NCI-H1092 (cell line): Measurements from ENCODE around the gene MIEF1.
A peak's percentile ranks its signal among the peaks of the same experiment; 100 is the strongest.
"Not testable (repeated sequence)": the region's sequence is repeated elsewhere in the genome, so short reads cannot be mapped to it uniquely, and the experiment has no call there.

Experiments
- DNase-seq: peaks from one replicate; lab custom pipeline; 2025; lab: John Stamatoyannopoulos, UW

The MIEF1 gene

GRCh38 chr22:39512026-39512425 lies 9.9 kb downstream of the MIEF1 start:
- DNase-seq, result no peak

DNA sequence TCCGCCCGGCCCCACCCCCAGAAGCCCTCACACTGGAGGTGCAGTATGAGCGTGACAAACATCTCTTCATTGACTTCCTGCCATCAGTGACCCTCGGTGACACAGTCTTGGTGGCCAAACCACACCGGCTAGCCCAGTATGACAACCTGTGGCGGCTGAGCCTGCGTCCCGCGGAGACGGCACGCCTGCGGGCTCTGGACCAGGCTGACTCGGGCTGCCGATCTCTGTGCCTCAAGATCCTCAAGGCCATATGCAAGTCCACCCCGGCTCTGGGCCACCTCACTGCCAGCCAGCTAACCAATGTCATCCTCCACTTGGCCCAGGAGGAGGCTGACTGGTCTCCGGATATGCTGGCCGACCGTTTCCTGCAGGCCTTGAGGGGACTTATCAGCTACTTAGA lies 11.7 kb downstream of the MIEF1 start:
- no peak for DNase-seq

GRCh38 chr22:39514373-39514973 lies 12.4 kb downstream of the MIEF1 start:
- DNase-seq, result no peak

DNA sequence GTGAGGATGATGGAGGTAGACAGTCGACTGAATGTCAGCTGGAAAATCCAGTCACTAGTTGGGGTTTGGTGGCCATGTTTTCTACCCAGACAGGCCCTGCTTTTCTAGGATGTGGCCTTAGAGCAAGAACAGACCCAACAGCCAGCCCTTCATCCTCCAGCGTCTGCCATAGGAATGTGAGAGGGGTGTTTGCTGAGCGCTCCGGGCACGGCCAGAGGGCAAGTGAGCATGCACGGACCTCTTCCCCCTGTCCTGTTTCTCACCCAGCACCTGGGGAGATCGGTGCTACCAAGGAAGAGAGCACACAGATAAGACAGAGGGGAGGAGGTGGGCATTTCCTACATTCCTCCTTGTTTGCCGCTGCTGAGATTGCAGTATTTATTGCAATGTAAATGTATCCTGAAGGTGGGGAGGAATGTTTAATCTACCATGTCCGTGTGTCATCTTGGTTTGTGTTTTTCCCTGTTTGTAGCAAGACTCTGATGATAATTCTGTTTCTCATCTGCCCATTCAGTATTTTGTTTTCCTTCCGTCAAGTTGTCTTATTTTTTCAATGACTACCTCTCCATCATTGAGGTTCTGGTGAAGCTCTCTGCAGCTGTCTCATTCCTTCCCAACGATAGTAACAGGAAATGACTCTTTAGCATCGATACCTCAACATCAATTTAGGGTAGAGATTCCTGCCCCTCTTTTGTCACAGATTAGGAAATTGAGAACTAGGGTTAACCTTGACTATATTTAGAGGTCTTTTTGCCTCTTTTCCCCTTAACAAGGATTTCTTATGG lies 13.4 kb downstream of the MIEF1 start:
- DNase-seq, result no peak

DNA sequence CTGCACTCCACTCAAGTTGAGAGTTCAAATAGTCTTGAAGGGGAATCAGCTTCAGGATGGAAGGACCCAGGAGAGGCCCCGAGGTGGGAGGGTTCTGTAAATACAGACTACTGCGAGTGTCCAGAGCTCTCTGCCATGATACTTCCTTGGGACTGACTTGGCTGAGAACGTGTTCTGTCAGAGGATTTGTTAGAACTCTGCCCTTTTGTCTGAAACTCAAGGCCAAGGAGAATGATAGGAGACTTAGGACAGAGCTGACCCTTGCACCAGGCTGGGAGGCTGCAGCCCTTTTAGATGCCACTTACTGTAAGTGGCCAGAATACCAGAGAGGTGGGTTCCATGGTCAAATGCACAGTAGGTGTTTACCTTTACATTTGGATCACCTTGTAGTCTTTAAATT lies 15.4 kb downstream of the MIEF1 start:
- no peak for DNase-seq

- DNase-seq, result no peak
Measured at GRCh38 chr22:39518144-39518786, 16.2 kb downstream of the MIEF1 start.

- DNase-seq, result no peak
Measured at GRCh38 chr22:39518996-39519680, 17.0 kb downstream of the MIEF1 start.

DNA sequence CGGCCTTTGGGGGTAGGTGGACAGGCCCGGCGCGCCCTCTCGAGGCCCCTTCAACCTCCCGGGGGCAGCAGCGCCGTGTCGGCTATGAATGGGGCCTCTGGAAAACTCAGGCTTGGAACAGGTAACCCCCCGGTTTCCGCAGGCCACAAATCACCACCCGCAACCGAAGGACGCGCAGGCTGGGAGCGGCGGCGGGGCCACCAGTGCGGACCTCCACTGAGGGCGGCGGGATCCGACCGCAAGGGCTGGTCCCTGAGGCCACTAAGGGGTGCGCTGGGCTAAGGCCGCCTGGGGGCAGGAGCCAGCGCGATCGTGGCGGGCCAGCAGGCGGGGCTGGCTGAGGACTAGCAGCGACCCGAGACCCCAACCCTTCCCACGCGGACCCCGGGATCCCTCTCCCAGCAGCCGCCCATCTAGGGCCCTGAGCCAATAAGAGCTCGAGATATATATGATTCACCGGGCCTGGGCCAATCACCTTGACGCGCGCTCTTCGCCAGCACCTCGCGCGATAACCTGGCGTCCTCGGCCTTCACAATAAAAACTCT lies 17.7 kb downstream of the MIEF1 start:
- DNase-seq, result peak; percentile 98

DNA sequence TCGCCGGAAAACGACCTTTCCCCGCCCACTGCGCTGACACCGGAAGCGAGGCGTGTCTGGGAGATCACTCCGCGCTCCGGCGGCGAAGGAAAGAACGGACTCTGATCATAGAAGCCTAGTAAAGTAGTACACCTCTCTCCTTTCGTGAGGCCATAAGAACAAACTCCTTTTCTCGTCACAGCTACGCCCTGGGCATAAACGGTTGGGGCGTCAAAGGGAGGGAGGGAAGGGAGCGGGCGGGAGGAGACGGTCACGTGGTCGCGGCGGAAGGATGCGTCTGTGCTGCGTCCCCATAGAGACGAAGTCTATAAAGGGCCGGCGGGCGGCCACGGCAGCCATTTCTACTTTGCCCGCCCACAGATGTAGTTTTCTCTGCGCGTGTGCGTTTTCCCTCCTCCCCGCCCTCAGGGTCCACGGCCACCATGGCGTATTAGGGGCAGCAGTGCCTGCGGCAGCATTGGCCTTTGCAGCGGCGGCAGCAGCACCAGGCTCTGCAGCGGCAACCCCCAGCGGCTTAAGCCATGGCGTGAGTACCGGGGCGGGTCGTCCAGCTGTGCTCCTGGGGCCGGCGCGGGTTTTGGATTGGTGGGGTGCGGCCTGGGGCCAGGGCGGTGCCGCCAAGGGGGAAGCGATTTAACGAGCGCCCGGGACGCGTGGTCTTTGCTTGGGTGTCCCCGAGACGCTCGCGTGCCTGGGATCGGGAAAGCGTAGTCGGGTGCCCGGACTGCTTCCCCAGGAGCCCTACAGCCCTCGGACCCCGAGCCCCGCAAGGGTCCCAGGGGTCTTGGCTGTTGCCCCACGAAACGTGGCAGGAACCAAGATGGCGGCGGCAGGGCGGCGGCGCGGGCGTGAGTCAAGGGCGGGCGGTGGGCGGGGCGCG lies 18.4 kb downstream of the MIEF1 start, which contains the start of gene ATF4:
ATF4 (plus strand) TSS at position 337 of the 880 bp plus-strand sequence. CDS start 884 bp downstream, outside the sequence.
- peak; percentile 85 for DNase-seq

DNA sequence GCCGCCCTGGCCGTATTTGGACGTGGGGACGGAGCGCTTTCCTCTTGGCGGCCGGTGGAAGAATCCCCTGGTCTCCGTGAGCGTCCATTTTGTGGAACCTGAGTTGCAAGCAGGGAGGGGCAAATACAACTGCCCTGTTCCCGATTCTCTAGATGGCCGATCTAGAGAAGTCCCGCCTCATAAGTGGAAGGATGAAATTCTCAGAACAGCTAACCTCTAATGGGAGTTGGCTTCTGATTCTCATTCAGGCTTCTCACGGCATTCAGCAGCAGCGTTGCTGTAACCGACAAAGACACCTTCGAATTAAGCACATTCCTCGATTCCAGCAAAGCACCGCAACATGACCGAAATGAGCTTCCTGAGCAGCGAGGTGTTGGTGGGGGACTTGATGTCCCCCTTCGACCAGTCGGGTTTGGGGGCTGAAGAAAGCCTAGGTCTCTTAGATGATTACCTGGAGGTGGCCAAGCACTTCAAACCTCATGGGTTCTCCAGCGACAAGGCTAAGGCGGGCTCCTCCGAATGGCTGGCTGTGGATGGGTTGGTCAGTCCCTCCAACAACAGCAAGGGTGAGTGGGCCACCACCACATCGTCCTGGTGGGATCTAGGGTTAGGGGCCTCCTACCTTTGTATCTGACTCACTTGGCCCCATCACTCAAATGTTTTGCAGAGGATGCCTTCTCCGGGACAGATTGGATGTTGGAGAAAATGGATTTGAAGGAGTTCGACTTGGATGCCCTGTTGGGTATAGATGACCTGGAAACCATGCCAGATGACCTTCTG lies 19.2 kb downstream of the MIEF1 start:
- not testable (repeated sequence) for DNase-seq

DNA sequence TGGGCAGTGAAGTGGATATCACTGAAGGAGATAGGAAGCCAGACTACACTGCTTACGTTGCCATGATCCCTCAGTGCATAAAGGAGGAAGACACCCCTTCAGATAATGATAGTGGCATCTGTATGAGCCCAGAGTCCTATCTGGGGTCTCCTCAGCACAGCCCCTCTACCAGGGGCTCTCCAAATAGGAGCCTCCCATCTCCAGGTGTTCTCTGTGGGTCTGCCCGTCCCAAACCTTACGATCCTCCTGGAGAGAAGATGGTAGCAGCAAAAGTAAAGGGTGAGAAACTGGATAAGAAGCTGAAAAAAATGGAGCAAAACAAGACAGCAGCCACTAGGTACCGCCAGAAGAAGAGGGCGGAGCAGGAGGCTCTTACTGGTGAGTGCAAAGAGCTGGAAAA lies 20.0 kb downstream of the MIEF1 start:
- DNase-seq, result not testable (repeated sequence)

- DNase-seq, result peak; percentile 64
Measured at GRCh38 chr22:39522567-39523300, 20.6 kb downstream of the MIEF1 start.

DNA sequence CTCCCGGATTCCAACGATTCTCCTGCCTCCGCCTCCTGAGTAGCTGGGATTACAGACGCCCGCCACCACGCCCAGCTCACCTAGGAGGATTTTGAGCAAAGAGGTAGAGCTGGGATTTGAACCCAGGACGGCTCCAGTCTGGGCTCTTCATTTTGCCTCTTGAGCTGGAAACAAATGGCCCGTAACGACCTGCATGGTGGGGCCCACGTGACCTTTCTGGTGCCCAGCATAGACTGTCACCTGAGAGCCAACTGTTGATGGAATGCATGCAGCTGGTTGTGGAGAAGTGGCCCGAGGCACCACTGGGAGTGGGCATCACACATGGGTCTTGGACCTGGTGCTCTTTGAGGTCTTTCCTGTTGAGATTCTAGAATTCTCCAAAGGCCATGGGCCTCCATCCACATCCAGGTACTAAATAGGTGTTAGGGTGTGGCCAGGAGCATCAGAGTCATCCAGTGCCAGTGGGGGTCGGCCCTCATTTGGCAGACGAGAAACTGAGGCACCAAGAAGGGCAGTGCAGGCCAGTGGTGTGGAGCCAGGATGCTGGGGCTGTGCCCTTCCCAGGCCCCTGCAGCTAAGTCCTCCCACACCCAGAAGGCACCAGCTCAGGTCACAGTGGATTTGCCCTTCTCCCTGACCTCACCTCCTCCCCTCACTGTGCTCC lies 22.1 kb downstream of the MIEF1 start:
- DNase-seq, result no peak

GRCh38 chr22:39524753-39525657 lies 22.9 kb downstream of the MIEF1 start:
- DNase-seq, result no peak

DNA sequence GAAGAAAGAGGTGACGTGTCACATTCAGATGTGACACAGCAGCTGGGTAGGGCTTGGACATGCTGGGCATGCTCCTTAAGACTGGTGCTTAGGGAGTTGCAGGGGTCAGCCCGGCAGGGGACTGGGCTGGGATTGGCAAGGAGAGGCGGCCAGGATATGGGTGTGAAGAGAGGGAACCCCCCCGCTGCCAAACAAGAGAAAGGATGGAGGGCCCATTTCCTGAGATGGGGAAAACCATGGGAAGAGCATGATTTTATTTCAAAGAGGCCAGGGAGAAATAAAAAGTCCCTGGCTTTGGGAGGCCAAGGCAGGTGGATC lies 23.5 kb downstream of the MIEF1 start:
- DNase-seq, result no peak

DNA sequence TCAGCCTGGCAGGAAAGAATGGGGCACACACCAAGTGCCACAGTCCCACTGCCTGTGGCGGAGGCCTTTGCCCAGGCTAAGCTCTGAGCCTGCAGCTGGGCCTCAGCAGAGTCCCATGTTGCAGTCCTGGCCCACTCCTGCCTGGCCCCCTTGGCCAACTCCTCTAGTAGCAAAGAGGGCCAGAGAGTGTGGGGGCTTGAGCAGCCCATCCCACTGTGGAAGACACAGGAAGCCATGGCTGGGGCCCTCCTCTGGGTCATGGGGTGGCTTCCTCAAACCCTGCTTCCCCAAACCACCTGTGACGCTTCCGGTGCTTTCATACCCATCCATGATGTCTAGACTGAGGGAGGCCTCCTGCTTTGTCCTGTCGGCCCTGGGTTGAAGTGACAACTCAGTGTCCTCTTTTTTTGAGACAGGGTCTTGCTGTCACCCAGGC lies 24.7 kb downstream of the MIEF1 start:
- no peak for DNase-seq

DNA sequence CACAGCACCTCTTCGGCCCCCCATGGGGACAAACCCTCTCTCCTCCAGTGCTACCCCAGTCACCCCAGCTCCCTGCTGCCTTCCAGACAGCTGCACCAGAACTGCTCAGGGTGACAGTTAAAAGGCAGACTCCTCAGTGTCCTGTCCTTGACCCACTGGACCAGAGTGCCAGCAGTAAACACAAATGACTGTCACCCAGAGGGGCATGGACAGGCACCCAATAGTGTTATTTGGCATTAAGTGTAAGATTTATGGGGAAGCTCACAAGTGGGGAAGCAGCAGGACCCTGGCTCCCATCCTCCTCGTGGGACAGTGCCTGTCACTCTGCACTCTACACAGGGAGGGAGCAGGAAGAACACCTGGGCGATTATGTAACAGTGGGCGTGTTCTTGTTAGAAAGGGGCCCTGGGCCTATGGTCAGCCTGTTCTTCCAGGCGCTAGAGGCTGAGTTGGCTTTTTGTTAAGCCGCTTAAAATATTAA lies 25.4 kb downstream of the MIEF1 start:
- no peak for DNase-seq

DNA sequence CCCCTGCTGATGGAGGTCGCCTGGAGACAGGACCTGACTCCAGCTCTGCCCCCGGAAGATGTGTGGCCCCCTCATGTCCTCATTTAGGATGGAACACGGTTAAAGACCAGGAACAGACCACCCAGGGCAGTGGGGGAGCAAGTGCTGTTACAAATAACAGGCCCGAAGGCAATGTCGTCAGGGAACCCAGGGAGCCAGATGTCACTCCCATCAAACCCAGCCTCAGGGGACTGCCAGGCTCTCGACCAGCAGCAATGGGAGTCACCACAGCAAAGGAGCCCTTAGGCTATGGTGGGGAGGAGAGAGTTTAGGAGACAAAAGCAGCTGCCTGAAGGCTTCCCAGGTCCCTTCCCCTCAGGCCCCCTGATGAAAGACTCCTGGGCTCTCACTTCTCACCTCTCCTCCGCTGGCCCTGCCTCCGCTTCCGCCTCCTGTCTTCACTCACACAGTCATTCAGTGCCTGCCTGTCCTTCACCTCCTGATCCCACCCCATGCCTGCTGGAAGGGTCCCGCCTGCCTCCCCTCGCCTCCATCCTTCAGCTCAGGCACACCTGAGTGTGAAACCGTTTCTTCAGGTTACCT lies 26.1 kb downstream of the MIEF1 start:
- no peak for DNase-seq
